ENCODE results near the gene SERPINB1.
A peak's percentile ranks its signal among the peaks of the same experiment; 100 is the strongest.
"Not testable (repeated sequence)": the region's sequence is repeated elsewhere in the genome, so short reads cannot be mapped to it uniquely, and the experiment has no call there.

Gene SERPINB1

GRCh38 chr6:2841264-2842138 lies at the start of gene SERPINB1:
SERPINB1 (minus strand) TSS chr6:2841863; CDS start chr6:2840586, 1,277 bp downstream.
- DNase-seq = peak; percentile 70 to 85

GRCh38 chr6:2890976-2891767 lies 49.5 kb upstream of the SERPINB1 start:
- DNase-seq = no peak

DNA sequence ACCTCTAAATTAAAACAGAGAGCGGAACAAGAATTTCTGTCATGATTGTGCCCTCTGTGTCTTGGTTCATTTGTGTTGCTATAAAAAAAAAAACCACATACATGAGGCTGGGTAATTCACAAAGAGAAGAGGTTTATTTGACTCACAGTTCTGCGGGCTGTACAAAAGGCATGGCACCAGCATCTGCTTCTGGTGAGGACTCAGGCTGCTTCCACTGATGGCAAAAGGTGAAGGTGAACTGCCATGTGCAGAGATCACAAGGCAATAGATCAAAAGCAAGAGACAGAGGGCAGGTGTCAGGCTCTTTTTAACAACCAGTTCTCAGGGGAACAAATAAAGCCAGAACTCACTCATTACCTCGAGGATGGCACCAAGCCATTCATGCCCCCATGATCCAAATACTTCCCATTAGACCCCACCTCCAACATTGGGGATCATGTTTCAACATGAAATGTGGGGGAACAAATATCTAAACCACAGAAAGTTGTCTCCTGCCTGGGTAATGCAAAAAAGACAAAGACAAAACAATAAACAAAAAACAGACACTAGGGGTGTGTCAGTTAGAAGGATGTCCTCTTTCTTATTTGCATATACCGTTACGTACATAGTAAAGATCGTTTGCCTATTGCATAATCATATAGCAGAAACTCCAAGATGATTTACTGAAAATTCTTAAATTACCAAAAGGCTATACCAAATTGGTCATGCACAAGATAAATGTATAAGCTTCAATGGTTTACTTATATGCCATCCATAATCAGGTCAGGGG lies 44.5 kb upstream of the SERPINB1 start:
- DNase-seq = no peak

DNA sequence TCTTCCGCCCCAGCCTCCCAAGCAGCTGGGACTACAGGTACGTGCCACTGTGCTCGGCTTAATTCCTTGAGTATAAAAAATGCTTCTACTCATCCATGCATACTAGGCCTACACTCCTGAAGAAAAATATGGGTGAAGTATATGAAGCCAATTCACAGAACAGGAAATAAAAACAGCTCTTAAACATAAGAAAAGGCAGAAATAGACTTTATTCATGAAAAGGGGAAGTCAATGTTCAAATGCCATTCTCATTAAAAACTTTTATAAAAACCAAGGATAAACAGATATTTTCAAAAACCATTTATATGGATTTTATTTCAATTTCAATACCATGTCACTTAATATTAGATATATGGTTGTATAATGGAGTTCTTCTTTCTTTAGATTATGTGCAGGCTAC lies 43.1 kb upstream of the SERPINB1 start:
- no peak for DNase-seq

- DNase-seq = no peak
These were observed 42.0 kb upstream of the SERPINB1 start for GRCh38 chr6:2883673-2884072.

- DNase-seq = no peak
These were observed 39.8 kb upstream of the SERPINB1 start for GRCh38 chr6:2881423-2881822.

DNA sequence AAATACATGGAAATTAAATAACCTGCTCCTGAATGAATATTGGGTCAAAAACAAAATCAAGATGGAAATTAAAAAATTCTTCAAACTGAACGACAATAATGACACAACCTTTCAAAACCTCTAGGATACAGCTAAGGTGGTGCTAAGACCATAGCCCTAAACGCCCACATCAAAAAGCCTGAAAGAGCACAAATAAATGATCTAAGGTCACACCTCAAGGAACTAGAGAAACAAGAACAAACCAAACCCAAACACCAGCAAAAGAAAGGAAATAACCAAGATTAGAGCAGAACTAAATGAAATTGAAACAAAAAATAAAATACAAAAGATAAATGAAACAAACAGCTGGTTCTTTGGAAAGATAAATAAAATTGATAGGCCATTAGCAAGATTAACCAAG lies 38.5 kb upstream of the SERPINB1 start:
- DNase-seq = not testable (repeated sequence)

GRCh38 chr6:2877960-2878359 lies 36.3 kb upstream of the SERPINB1 start:
- DNase-seq = no peak

GRCh38 chr6:2877057-2877882 lies 35.6 kb upstream of the SERPINB1 start:
- DNase-seq = no peak

DNA sequence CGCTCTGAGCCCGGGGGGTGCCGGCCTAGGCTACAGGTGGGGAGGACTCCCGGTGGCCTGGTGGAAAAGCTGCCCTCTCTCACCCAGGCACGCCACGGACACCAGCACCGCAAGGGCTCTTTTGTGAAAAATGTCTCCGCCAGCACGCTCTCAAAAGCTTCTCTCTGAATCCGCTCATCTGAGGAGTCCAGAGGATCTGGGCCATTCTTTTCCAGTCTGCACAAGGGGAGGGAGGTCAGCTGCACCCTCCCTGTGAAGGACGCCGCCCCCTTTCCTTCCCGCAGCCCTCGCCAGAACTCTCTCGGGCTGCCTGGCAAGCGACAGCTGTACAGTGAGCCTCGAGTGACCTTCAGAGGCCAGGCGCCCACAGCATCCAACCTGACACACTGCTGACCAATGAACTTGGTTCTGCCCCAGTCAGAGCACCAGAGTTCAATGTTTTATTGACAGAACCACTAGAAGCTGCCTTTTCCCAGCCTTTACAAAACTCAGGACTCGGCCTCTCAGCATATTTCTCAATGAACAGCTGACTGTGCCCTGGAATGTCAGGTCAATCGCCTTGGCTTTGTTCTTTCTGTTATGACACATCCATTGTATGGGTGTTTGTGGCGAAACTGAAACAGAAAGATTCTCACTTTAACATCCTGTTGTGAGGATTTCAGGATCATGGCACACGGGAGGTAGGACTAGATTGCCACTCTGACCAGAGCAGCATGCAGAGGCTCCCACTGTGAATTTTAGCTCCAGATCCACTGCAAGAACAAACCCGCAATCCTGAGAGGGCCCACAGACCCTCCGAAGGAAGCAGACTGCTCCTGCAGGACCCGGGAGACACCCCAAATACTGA lies 34.8 kb upstream of the SERPINB1 start:
- no peak for DNase-seq

- DNase-seq = no peak
These were observed 33.9 kb upstream of the SERPINB1 start for GRCh38 chr6:2875359-2876191.

GRCh38 chr6:2873643-2874042 lies 32.0 kb upstream of the SERPINB1 start:
- no peak for DNase-seq

DNA sequence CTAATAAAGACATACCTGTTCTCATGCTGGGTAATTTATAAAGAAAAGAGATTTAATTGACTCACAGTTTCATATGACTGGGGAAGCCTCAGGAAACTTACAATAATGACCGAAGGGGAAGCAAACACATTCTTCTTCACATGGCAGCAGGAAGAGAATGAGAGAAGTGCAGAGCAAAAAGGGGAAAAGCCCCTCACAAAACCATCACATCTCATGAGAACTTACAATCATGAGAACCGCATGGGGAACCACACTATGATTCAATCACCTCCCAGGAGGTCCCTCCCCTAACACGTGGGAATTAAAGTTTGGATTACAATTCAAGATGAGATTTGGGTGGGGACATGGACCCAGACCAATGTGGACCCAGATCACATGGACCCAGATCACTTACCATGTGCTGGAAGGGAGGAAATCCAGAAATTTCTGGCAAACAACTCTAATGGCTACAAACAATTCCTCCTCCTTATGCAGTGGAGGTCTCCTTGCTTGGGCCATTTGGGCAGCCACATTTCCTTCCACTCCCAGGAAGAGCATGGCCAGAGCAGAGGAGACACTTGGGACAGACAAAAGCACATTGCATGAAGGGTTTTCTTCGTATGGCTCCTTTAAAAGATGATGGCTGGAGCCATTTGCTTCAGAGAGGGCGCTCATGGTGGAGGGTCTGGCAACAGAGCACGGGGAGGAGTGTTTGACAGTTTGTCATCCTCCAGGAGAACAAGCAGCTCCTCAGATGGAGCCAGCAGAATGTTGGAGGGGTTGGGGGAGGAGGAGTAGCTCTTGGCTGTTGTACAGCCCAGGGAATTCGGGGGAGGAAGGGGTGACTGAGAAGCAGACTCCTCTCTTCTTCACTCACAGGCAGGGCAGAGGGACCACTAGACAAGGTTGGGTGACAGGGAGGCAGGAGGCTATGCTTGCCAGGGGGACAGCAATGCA lies 31.0 kb upstream of the SERPINB1 start:
- no peak for DNase-seq

- DNase-seq = no peak
These were observed 30.3 kb upstream of the SERPINB1 start for GRCh38 chr6:2871953-2872352.

DNA sequence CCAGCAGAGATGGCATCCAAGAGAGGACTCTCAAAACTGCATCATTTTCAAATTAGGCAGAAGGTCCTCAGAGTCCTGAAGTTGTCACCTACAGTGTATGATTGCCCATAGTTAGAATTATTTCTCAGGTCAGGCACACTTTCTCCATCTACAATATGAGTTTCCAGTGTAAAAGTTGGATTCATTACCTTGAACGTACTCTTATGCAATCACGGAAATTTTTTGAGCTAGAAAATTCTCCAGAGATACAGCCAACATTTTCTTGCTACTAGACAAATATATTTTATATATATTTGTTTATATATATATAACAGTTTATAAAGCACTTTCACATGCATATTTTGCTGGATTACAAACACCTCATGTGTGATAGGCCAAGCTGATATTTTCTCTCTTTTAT lies 29.4 kb upstream of the SERPINB1 start:
- DNase-seq = no peak

- no peak for DNase-seq
These were observed 28.5 kb upstream of the SERPINB1 start for GRCh38 chr6:2870046-2870636.

- no peak for DNase-seq
These were observed 27.0 kb upstream of the SERPINB1 start for GRCh38 chr6:2868637-2869036.

GRCh38 chr6:2866171-2866846 lies 24.6 kb upstream of the SERPINB1 start:
- no peak for DNase-seq
